Measurements from ENCODE around the gene CPLANE1.

- TF ChIP-seq EZH2 (IDR thresholded peaks at IDR 0.05; ENCODE audit: borderline replicate concordance, low read depth, low read length, poor library complexity, severe bottlenecking) = no peak
- no peak for TF ChIP-seq CTCF (conservative IDR thresholded peaks at IDR 0.05; ENCODE audit: low read depth, low read length)
These were observed 184.7 kb downstream of the CPLANE1 start for GRCh38 chr5:37064442-37064841.
